GM12878 (cell line): ENCODE results near the gene NUDT22. TPM values are rescaled to one million over a fixed set of nuclear protein-coding genes. Genes with fewer than 3 reads are reported as not detected.

Source experiments
- ATAC-seq: fragments of 200-7000 bp; cut with Tn5 transposase; 3 replicates; pipeline ENCODE4 v1.9.1; 2020; ENCODE audit warnings: mild to moderate bottlenecking, moderate library complexity
- BruUV-seq: library from RNA; stranded (reverse); fragments of 400-500 nt; replicated peaks from 2 replicates; lab custom pipeline; 2021; lab: Mats Ljungman, UMichigan
- CTCF ChIA-PET: fragments of 300-600 bp; sonication (Branson Sonifier 250); formaldehyde crosslinking; extraction: SDS; loops from one replicate; lab custom pipeline; 2021; ENCODE audit warnings: inconsistent platforms; lab: Yijun Ruan, JAX
- POLR2A ChIA-PET: fragments of 350-600 bp; formaldehyde crosslinking; extraction: SDS; loops from one replicate; lab custom pipeline; 2021; ENCODE audit warnings: inconsistent platforms; lab: Charles Lee
- RAD21 ChIA-PET: fragments of 300-600 bp; sonication (Branson Sonifier 250); formaldehyde crosslinking; loops from one replicate; lab custom pipeline; 2023; ENCODE audit warnings: antibody characterized with exemption; ENCODE audit not compliant: unreplicated experiment; lab: Charles Lee
- SMC1A ChIA-PET: fragments of 300-600 bp; sonication (Branson Sonifier 250); formaldehyde crosslinking; loops from one replicate; lab custom pipeline; 2023; ENCODE audit not compliant: unreplicated experiment, uncharacterized antibody; lab: Charles Lee
- DNase-seq: peaks from one replicate; pipeline ENCODE4 v3.0.0-alpha.2; 2011; ENCODE audit warnings: low read depth, low spot score
- FAIRE-seq: peaks from 3 replicates; lab custom pipeline; 2011; peaks lifted over from hg19 to GRCh38; lab: Jason Lieb, UNC
- H2AFZ ChIP-seq: 2 replicates; pipeline ENCODE4 v1.6.0; 2011; ENCODE audit warnings: low read depth, low read length, control low read depth; ENCODE audit not compliant: control insufficient read depth
- H3K27ac ChIP-seq: 2 replicates; pipeline ENCODE4 v1.5.1; 2011; ENCODE audit warnings: control low read depth; ENCODE audit not compliant: control insufficient read depth, insufficient read depth
- H3K27me3 ChIP-seq, 2 experiments: replicated peaks in 1 of 2; 2 replicates each; pipeline versions ENCODE4 v1.6.0 to v1.6.1; 2011; ENCODE audit warnings: low read length in 1 of 2; ENCODE audit not compliant: control insufficient read depth in 2 of 2, insufficient read depth in 2 of 2
- H3K36me3 ChIP-seq, 2 experiments: 2 replicates each; pipeline ENCODE4 v1.5.1; 2011; ENCODE audit warnings: low read length in 1 of 2; ENCODE audit not compliant: control insufficient read depth in 2 of 2, insufficient read depth in 2 of 2
- H3K4me1 ChIP-seq: 2 replicates; pipeline ENCODE4 v1.6.1; 2011; ENCODE audit warnings: mild to moderate bottlenecking, low read length, moderate library complexity, mixed read lengths; ENCODE audit not compliant: control insufficient read depth, insufficient read depth
- H3K4me2 ChIP-seq: 2 replicates; pipeline ENCODE4 v1.6.0; 2011; ENCODE audit warnings: control low read depth; ENCODE audit not compliant: control insufficient read depth, insufficient read depth
- H3K4me3 ChIP-seq: fragments of 200-600 bp; sonication (generic); 2 replicates; pipeline ENCODE4 v1.5.1; 2016
- H3K79me2 ChIP-seq: 2 replicates; pipeline ENCODE4 v1.6.0; 2011; ENCODE audit warnings: low read length; ENCODE audit not compliant: control insufficient read depth, insufficient read depth
- H3K9ac ChIP-seq: 2 replicates; pipeline ENCODE4 v1.8.0; 2011; ENCODE audit warnings: low read length, control low read depth, mixed read lengths; ENCODE audit not compliant: control insufficient read depth, insufficient read depth
- H3K9me3 ChIP-seq: replicated peaks from 3 replicates; pipeline ENCODE4 v1.5.1; 2011; ENCODE audit warnings: mild to moderate bottlenecking, low read length; ENCODE audit not compliant: control insufficient read depth, insufficient read depth
- H4K20me1 ChIP-seq: 2 replicates; pipeline ENCODE4 v1.6.0; 2011; ENCODE audit not compliant: control insufficient read depth, insufficient read depth
- IRF5 ChIP-seq: fragments of 450-650 bp; IDR thresholded peaks from 2 replicates; pipeline ENCODE4 v1.6.1; 2017; ENCODE audit warnings: borderline replicate concordance
- YBX1 ChIP-seq: fragments of 450-650 bp; IDR thresholded peaks from 2 replicates; pipeline ENCODE4 v1.6.1; 2016; ENCODE audit warnings: antibody characterized with exemption
- ZZZ3 ChIP-seq: IDR thresholded peaks from 2 replicates; pipeline ENCODE4 v1.6.1; 2011; ENCODE audit warnings: low read depth; ENCODE audit not compliant: control insufficient read depth, insufficient read length
- WGBS: methylation state at CpG from one replicate; pipeline ENCODE4 v1.1.6; 2016; ENCODE audit warnings: low lambda C conversion rate; ENCODE audit not compliant: insufficient replicate concordance, insufficient coverage; ENCODE audit errors: missing lambda C conversion rate; 5-methylcytosine and 5-hydroxymethylcytosine counted together
- in situ Hi-C: fragments of 300-500 bp; cut with MboI; formaldehyde crosslinking; loops from 9 replicates; pipeline ENCODE4 v1.14.3; 2018; ENCODE audit warnings: mixed read lengths
- intact Hi-C: fragments of 100-400 bp; cut with micrococcal nuclease; formaldehyde crosslinking; loops from one replicate; pipeline ENCODE4 v1.14.2; 2022; ENCODE audit not compliant: unreplicated experiment
- polyA plus RNA-seq, 11 experiments: library from polyadenylated mRNA; depleted of rRNA in 4 of 11; unstranded in 6 of 11; stranded (reverse) in 5 of 11; fragments of >200 nt; fragmentation: Nextera tagmentation in 4 of 11; fragmentation: Illumina TruSeq in 1 of 11; extraction: Ambion mirVana in 4 of 11; extraction: Trizol in 1 of 11; gene quantifications; 1 replicate in 1 of 11; 2 replicates in 10 of 11; pipeline versions ENCODE4 v1.2.1 to v1.2.3, GENCODE V29; 2011 to 2016; ENCODE audit warnings: inconsistent platforms in 2 of 11, missing spikeins in 2 of 11, low read depth in 1 of 11
- total RNA-seq, 4 experiments: library from RNA; depleted of rRNA in 3 of 4; stranded (reverse); fragments of >200 nt in 3 of 4; fragmentation: Illumina TruSeq in 1 of 4; extraction: Trizol in 1 of 4; gene quantifications; 2 replicates each; pipeline versions ENCODE4 v1.2.1 to v1.2.3, GENCODE V29; 2013 to 2021

Gene NUDT22
- total and polyA plus RNA-seq, 10 of the 15 experiments (the other 5 are each of a cell fraction or from before 2014, with no cell fraction given) = 6.7 to 115 (median 64.7) TPM

- H3K9ac ChIP-seq = no peak overlapping the region
- H3K36me3 ChIP-seq = peaks cover 0 to 5% of the 10 kb centered on the region in 2 experiments; a peak in 2 of 4 replicates
- H3K27ac ChIP-seq = no peak overlapping the region
- CTCF ChIA-PET = interaction anchor here (1.5 to 2.0 kb wide), 3 partner anchors 10 to 39 kb away, joined by 4 to 9 read pairs (median 5); partner anchors contain the start of gene PLCB3
- POLR2A ChIA-PET = no interaction called here
- H3K79me2 ChIP-seq = no peaks in the 10 kb centered on the region
- in situ Hi-C loops = no loop called here
- BruUV-seq = no TSS peak
- DNase-seq = no peak
- no peak overlapping the region for H3K4me2 ChIP-seq
- ATAC-seq = no peak
- 86% methylated on average over 18 of the region's 18 CpGs for WGBS
- FAIRE-seq = no peak
- no peaks in the 10 kb centered on the region for H4K20me1 ChIP-seq
- no peak overlapping the region for H3K4me3 ChIP-seq
- no peaks in the 10 kb centered on the region for H3K27me3 ChIP-seq
- intact Hi-C loops = no loop called here
- TF ChIP-seq IRF5 = no peak
- SMC1A ChIA-PET = no interaction called here
- RAD21 ChIA-PET = interaction anchor here (0.5 kb wide), 1 partner anchor 48 kb away, joined by 3 read pairs; no protein-coding TSS in a partner anchor
- H2AFZ ChIP-seq = no peak overlapping the region
- peaks cover 11% of the 10 kb centered on the region for H3K4me1 ChIP-seq
- no peaks in the 10 kb centered on the region for H3K9me3 ChIP-seq
Observed at GRCh38 chr11:64261556-64262080, 35.5 kb downstream of the NUDT22 start.

GRCh38 chr11:64262271-64263002 is 36.4 kb downstream of the NUDT22 start:
- peaks cover 0 to 5% of the 10 kb centered on the region in 2 experiments; a peak in 2 of 4 replicates for H3K36me3 ChIP-seq
- no TSS peak for BruUV-seq
- no peak overlapping the region for H2AFZ ChIP-seq
- POLR2A ChIA-PET = interaction anchor here (1.0 kb wide), 1 partner anchor 13 kb away, joined by 3 read pairs; no protein-coding TSS in a partner anchor
- TF ChIP-seq YBX1 = no peak
- no peak for TF ChIP-seq ZZZ3
- TF ChIP-seq, all 136 proteins: peak for 0
- H3K9ac ChIP-seq = no peak overlapping the region
- WGBS = 89% methylated on average over 42 of the region's 42 CpGs
- H3K9me3 ChIP-seq = no peaks in the 10 kb centered on the region
- no peak overlapping the region for H3K4me3 ChIP-seq
- ATAC-seq (no peak), DNase-seq (no peak), FAIRE-seq (no peak)
- H3K4me2 ChIP-seq = no peak overlapping the region
- no peaks in the 10 kb centered on the region for H3K79me2 ChIP-seq
- no peak overlapping the region for H3K27ac ChIP-seq
- peaks cover 11% of the 10 kb centered on the region for H3K4me1 ChIP-seq
- intact Hi-C loops = no loop called here
- RAD21 ChIA-PET = interaction anchor here (0.5 kb wide), 1 partner anchor 47 kb away, joined by 3 read pairs; no protein-coding TSS in a partner anchor
- SMC1A ChIA-PET = no interaction called here
- CTCF ChIA-PET = interaction anchor here (1.6 to 2.0 kb wide), 2 partner anchors 13 to 38 kb away, joined by 4 to 9 read pairs; no protein-coding TSS in a partner anchor
- H3K27me3 ChIP-seq = no peaks in the 10 kb centered on the region
- no peaks in the 10 kb centered on the region for H4K20me1 ChIP-seq
- in situ Hi-C loops = no loop called here
